Measurements from ENCODE around the gene LYL1. TPM values are rescaled to one million over a fixed set of nuclear protein-coding genes. Genes with fewer than 3 reads are reported as not detected.

Gene LYL1
- total and polyA plus RNA-seq, 2 of the 13 experiments (the other 11 are each of a cell fraction or from before 2014, with no cell fraction given), result 0.75 to 0.92 TPM

DNA sequence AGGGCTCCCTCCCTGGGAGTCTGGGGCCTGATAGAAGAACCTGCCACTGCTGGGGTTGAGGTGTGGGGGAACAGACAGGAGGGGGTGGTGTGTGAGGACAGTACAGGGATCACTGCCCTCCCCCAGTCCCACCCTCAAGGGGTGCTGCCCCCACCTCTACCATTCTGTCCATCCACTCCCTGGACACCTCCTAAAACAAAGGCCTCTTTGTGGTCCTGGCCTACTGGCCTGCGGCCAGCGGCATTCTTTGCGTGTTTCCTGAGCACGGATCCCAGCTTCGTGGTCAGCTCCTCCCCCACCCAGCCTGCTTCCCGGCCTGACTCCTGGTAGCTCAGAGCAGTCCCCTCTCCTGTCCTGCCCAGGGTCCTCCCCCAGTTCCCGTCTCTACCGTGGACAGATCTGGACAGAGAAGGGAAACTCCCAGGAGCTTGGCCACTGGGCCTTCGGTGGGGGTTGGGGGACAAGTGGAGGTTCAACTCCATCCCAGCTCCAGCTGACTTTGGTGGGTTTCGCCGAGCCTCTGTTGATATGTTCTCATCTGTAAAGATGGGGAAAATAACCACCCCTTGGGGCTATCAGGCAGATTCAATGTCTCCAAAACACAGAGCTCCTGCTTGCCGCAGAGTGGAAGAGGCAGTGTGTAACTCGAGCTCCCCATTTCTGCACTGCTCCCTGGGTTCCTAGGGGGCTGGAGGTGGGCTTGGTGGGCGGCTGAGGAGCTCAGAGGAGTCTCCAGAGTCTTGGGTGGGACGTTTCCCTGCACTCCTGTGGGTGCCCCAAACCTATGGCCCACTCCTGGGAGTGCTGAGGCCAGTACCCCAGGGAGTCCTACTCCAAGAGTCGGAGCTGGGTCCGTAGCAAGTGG, 48.7 kb downstream of the LYL1 start (continued):
- TF ChIP-seq, protein P1, sequence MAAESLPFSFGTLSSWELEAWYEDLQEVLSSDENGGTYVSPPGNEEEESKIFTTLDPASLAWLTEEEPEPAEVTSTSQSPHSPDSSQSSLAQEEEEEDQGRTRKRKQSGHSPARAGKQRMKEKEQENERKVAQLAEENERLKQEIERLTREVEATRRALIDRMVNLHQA (CRISPR knock-in tag; IDR thresholded peaks at IDR 0.05), result no peak
- TF ChIP-seq POLR2A (IDR thresholded peaks at IDR 0.05; ENCODE audit: insufficient read depth in 1 of 2, low read depth in 2 of 2, low read length in 2 of 2) (peak; percentile 46 to 64; a peak in 3 of 4 replicates), GATAD2A (CRISPR knock-in tag; IDR thresholded peaks at IDR 0.05) (peak; percentile 95), DNMT3B (CRISPR knock-in tag; conservative IDR thresholded peaks at IDR 0.05) (no peak), ISL2 (CRISPR knock-in tag; IDR thresholded peaks at IDR 0.05) (peak; percentile 75; the same call in 1 of the 2 replicates), SP4 (CRISPR knock-in tag; IDR thresholded peaks at IDR 0.05) (no peak), NFKBIZ (CRISPR knock-in tag; IDR thresholded peaks at IDR 0.05) (peak; percentile 20; the same call in 1 of the 2 replicates), SMYD3 (CRISPR knock-in tag; IDR thresholded peaks at IDR 0.05) (no peak), ZBTB7B (CRISPR knock-in tag; IDR thresholded peaks at IDR 0.05) (peak; percentile 93), GABPB1 (CRISPR knock-in tag; IDR thresholded peaks at IDR 0.05) (peak; percentile 50; the same call in 1 of the 2 replicates), NR2F6 (IDR thresholded peaks at IDR 0.05) (peak; percentile 74), NR2F6 (CRISPR knock-in tag; IDR thresholded peaks at IDR 0.05) (peak; percentile 86), MXI1 (IDR thresholded peaks at IDR 0.05; ENCODE audit: borderline replicate concordance, low read depth, low read length) (peak; percentile 54; the same call in 1 of the 3 replicates), AGO2 (optimal IDR thresholded peaks at IDR 0.05; ENCODE audit: low read depth, low read length) (peak; percentile 66), BRF2 (CRISPR knock-in tag; IDR thresholded peaks at IDR 0.05) (no peak), GABPA (IDR thresholded peaks at IDR 0.05; ENCODE audit: low read depth, low read length) (no peak), GABPA (CRISPR knock-in tag; IDR thresholded peaks at IDR 0.05; ENCODE audit: low read depth) (peak; percentile 48)
- TF ChIP-seq, protein P2, sequence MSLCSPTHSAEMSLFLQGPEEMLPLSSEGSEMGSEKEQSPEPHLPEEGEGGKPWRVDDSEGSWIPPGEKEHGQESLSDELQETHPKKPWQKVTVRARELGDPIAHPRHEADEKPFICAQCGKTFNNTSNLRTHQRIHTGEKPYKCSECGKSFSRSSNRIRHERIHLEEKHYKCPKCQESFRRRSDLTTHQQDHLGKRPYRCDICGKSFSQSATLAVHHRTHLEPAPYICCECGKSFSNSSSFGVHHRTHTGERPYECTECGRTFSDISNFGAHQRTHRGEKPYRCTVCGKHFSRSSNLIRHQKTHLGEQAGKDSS (CRISPR knock-in tag; IDR thresholded peaks at IDR 0.05; ENCODE audit: borderline replicate concordance, low read depth), result 0 out of 2 replicates have a peak, but pooled peaks have one; percentile 32
- TF ChIP-seq, protein P3, sequence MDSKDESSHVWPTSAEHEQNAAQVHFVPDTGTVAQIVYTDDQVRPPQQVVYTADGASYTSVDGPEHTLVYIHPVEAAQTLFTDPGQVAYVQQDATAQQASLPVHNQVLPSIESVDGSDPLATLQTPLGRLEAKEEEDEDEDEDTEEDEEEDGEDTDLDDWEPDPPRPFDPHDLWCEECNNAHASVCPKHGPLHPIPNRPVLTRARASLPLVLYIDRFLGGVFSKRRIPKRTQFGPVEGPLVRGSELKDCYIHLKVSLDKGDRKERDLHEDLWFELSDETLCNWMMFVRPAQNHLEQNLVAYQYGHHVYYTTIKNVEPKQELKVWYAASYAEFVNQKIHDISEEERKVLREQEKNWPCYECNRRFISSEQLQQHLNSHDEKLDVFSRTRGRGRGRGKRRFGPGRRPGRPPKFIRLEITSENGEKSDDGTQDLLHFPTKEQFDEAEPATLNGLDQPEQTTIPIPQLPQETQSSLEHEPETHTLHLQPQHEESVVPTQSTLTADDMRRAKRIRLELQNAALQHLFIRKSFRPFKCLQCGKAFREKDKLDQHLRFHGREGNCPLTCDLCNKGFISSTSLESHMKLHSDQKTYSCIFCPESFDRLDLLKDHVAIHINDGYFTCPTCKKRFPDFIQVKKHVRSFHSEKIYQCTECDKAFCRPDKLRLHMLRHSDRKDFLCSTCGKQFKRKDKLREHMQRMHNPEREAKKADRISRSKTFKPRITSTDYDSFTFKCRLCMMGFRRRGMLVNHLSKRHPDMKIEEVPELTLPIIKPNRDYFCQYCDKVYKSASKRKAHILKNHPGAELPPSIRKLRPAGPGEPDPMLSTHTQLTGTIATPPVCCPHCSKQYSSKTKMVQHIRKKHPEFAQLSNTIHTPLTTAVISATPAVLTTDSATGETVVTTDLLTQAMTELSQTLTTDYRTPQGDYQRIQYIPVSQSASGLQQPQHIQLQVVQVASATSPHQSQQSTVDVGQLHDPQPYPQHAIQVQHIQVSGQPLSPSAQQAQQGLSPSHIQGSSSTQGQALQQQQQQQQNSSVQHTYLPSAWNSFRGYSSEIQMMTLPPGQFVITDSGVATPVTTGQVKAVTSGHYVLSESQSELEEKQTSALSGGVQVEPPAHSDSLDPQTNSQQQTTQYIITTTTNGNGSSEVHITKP (CRISPR knock-in tag; IDR thresholded peaks at IDR 0.05; ENCODE audit: low read depth), result peak; percentile 31; the same call in 1 of the 2 replicates
- TF ChIP-seq, protein P4, sequence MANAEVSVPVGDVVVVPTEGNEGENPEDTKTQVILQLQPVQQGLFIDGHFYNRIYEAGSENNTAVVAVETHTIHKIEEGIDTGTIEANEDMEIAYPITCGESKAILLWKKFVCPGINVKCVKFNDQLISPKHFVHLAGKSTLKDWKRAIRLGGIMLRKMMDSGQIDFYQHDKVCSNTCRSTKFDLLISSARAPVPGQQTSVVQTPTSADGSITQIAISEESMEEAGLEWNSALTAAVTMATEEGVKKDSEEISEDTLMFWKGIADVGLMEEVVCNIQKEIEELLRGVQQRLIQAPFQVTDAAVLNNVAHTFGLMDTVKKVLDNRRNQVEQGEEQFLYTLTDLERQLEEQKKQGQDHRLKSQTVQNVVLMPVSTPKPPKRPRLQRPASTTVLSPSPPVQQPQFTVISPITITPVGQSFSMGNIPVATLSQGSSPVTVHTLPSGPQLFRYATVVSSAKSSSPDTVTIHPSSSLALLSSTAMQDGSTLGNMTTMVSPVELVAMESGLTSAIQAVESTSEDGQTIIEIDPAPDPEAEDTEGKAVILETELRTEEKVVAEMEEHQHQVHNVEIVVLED (CRISPR knock-in tag; IDR thresholded peaks at IDR 0.05; ENCODE audit: borderline replicate concordance), result peak; percentile 45; the same call in 1 of the 2 replicates
